IMR-90 (cell line): ENCODE measurements around the gene NUP98. TPM values are rescaled to one million over a fixed set of nuclear protein-coding genes. Genes with fewer than 3 reads are reported as not detected.

Source experiments
- ATAC-seq: fragments of 200-7000 bp; cut with Tn5 transposase; 2 replicates; pipeline ENCODE4 v1.9.1; 2020; ENCODE audit warnings: low read depth, mild to moderate bottlenecking, moderate library complexity
- BruUV-seq: library from RNA; stranded (reverse); fragments of 400-500 nt; replicated peaks from 2 replicates; lab custom pipeline; 2021; lab: Mats Ljungman, UMichigan
- CTCF ChIA-PET: fragments of 300-600 bp; formaldehyde crosslinking; extraction: SDS; loops from one replicate; lab custom pipeline; 2021; ENCODE audit warnings: antibody characterized with exemption; lab: Yijun Ruan, JAX
- POLR2A ChIA-PET: fragments of 300-600 bp; sonication (Branson Sonifier 250); formaldehyde crosslinking; loops from one replicate; lab custom pipeline; 2022; ENCODE audit warnings: antibody characterized with exemption; ENCODE audit not compliant: unreplicated experiment; lab: Charles Lee
- DNase-seq: peaks from one replicate; pipeline ENCODE4 v3.0.0; 2013
- H2AFZ ChIP-seq: replicated peaks from 2 replicates; pipeline ENCODE3; 2013; ENCODE audit warnings: low read length, mild to moderate bottlenecking; ENCODE audit not compliant: poor library complexity
- H2AK5ac ChIP-seq: 2 replicates; pipeline ENCODE4 v1.6.1; 2013; ENCODE audit warnings: low read depth, low read length, inconsistent platforms
- H2AK9ac ChIP-seq: replicated peaks from 2 replicates; pipeline ENCODE3; 2013; ENCODE audit warnings: mild to moderate bottlenecking, low read depth, low read length, moderate library complexity; ENCODE audit not compliant: poor library complexity
- H2BK120ac ChIP-seq: 2 replicates; pipeline ENCODE4 v1.6.1; 2013; ENCODE audit warnings: low read depth, low read length, inconsistent platforms
- H2BK15ac ChIP-seq: 3 replicates; pipeline ENCODE4 v1.6.1; 2013; ENCODE audit warnings: low read depth, low read length, inconsistent platforms
- H2BK20ac ChIP-seq: 2 replicates; pipeline ENCODE4 v1.6.1; 2013; ENCODE audit warnings: low read depth, mild to moderate bottlenecking, inconsistent platforms, low read length, moderate library complexity
- H2BK5ac ChIP-seq: 2 replicates; pipeline ENCODE4 v1.6.1; 2013; ENCODE audit warnings: mild to moderate bottlenecking, low read depth, low read length, inconsistent platforms; ENCODE audit not compliant: poor library complexity, severe bottlenecking
- H3K14ac ChIP-seq: replicated peaks from 2 replicates; pipeline ENCODE4 v1.6.1; 2013; ENCODE audit warnings: low read depth, low read length, inconsistent platforms
- H3K18ac ChIP-seq: 2 replicates; pipeline ENCODE4 v1.6.1; 2013; ENCODE audit warnings: low read depth, low read length, control low read depth
- H3K23ac ChIP-seq: 2 replicates; pipeline ENCODE4 v1.6.1; 2013; ENCODE audit warnings: low read depth, low read length, inconsistent platforms
- H3K27ac ChIP-seq: 2 replicates; pipeline ENCODE4 v1.5.1; 2013; ENCODE audit warnings: mild to moderate bottlenecking, control low read depth, low read length; ENCODE audit not compliant: insufficient read depth
- H3K27me3 ChIP-seq: 2 replicates; pipeline ENCODE4 v1.6.1; 2013; ENCODE audit warnings: low read length; ENCODE audit not compliant: control insufficient read depth, insufficient read depth
- H3K36me3 ChIP-seq: 2 replicates; pipeline ENCODE4 v1.6.1; 2013; ENCODE audit warnings: low read length, mixed read lengths; ENCODE audit not compliant: control insufficient read depth, insufficient read depth
- H3K4ac ChIP-seq: 2 replicates; pipeline ENCODE4 v1.6.1; 2013; ENCODE audit warnings: low read depth, low read length, inconsistent platforms
- H3K4me1 ChIP-seq: 2 replicates; pipeline ENCODE4 v1.6.1; 2013; ENCODE audit warnings: low read length, mixed read lengths; ENCODE audit not compliant: control insufficient read depth, insufficient read depth
- H3K4me2 ChIP-seq: 2 replicates; pipeline ENCODE4 v1.6.1; 2013; ENCODE audit warnings: low read depth, mild to moderate bottlenecking, control low read depth, low read length, moderate library complexity
- H3K4me3 ChIP-seq: 2 replicates; pipeline ENCODE4 v1.5.1; 2013; ENCODE audit warnings: low read depth, mild to moderate bottlenecking, control low read depth, low read length, moderate library complexity; ENCODE audit not compliant: insufficient read depth
- H3K56ac ChIP-seq: 2 replicates; pipeline ENCODE4 v1.6.1; 2013; ENCODE audit warnings: low read length, inconsistent platforms; ENCODE audit not compliant: insufficient read depth; ENCODE audit errors: extremely low read depth
- H3K79me1 ChIP-seq, 2 experiments: 2 replicates each; pipeline ENCODE4 v1.6.1; 2013; ENCODE audit warnings: low read length in 2 of 2, inconsistent platforms in 1 of 2, low read depth in 1 of 2
- H3K9ac ChIP-seq: 2 replicates; pipeline ENCODE4 v1.6.1; 2013; ENCODE audit warnings: low read depth, low read length, control low read depth
- H3K9me1 ChIP-seq: 2 replicates; pipeline ENCODE4 v1.6.1; 2013; ENCODE audit warnings: low read length, inconsistent platforms; ENCODE audit not compliant: insufficient read depth
- H3K9me3 ChIP-seq: 2 replicates; pipeline ENCODE4 v1.6.1; 2013; ENCODE audit warnings: low read length; ENCODE audit not compliant: control insufficient read depth, insufficient read depth
- H4K20me1 ChIP-seq: 2 replicates; pipeline ENCODE4 v1.6.1; 2013; ENCODE audit warnings: low read length, inconsistent platforms; ENCODE audit not compliant: insufficient read depth
- H4K5ac ChIP-seq: 2 replicates; pipeline ENCODE4 v1.6.1; 2013; ENCODE audit warnings: mild to moderate bottlenecking, low read depth, low read length, control low read depth
- H4K8ac ChIP-seq, 2 experiments: 2 replicates each; pipeline ENCODE4 v1.6.1; 2013; ENCODE audit warnings: low read depth in 2 of 2, low read length in 2 of 2, control low read depth in 1 of 2, inconsistent platforms in 1 of 2
- H4K91ac ChIP-seq: 2 replicates; pipeline ENCODE4 v1.6.1; 2013; ENCODE audit warnings: low read depth, low read length, inconsistent platforms; ENCODE audit not compliant: insufficient read depth
- BHLHE40 ChIP-seq: fragments of 150-350 bp; IDR thresholded peaks from 2 replicates; pipeline ENCODE4 v1.6.1; 2016; ENCODE audit warnings: mild to moderate bottlenecking, low read depth, low read length
- CEBPB ChIP-seq: IDR thresholded peaks from 2 replicates; pipeline ENCODE4 v1.6.1; 2012; ENCODE audit warnings: low read depth, low read length, improper control_type of control experiment
- MXI1 ChIP-seq: IDR thresholded peaks from 2 replicates; pipeline ENCODE4 v1.6.1; 2012; ENCODE audit warnings: low read depth, mild to moderate bottlenecking, low read length, moderate library complexity, borderline replicate concordance
- POLR2A ChIP-seq: IDR thresholded peaks from 2 replicates; pipeline ENCODE4 v1.6.1; 2012; ENCODE audit warnings: mild to moderate bottlenecking, low read depth, low read length
- WGBS, 2 experiments: methylation state at CpG; one replicate each; pipeline versions ENCODE4 v1.1.5 to v1.1.7; 2013; ENCODE audit warnings: missing lambda C conversion rate in 2 of 2; ENCODE audit not compliant: insufficient read length in 1 of 2; ENCODE audit errors: extremely low coverage in 2 of 2; 5-methylcytosine and 5-hydroxymethylcytosine counted together
- dilution Hi-C: fragments of 300-500 bp; cut with HindIII; formaldehyde crosslinking; loops from one replicate; pipeline ENCODE4 v1.14.3; 2018; ENCODE audit warnings: low sequenced_read_pairs; ENCODE audit not compliant: unreplicated experiment
- in situ Hi-C: fragments of 300-500 bp; cut with MboI; formaldehyde crosslinking; loops from 3 replicates; pipeline ENCODE4 v1.14.3; 2019; ENCODE audit warnings: low sequenced_read_pairs, inconsistent platforms, mixed read lengths
- intact Hi-C: fragments of 100-400 bp; cut with micrococcal nuclease; formaldehyde crosslinking; loops from 2 replicates; pipeline ENCODE4 v1.10.0; 2022
- polyA plus RNA-seq, 3 experiments: library from polyadenylated mRNA; depleted of rRNA; stranded (reverse); fragments of >200 nt; gene quantifications; 2 replicates each; pipeline ENCODE4 v1.2.3, GENCODE V29; 2012; ENCODE audit warnings: low replicate concordance in 1 of 3
- total RNA-seq: library from RNA; depleted of rRNA; stranded (reverse); fragments of >200 nt; gene quantifications from 2 replicates; pipeline ENCODE4 v1.2.3, GENCODE V29; 2012
- TF ChIP-seq, protein P1 (sequence below): fragments of 150-350 bp; IDR thresholded peaks from 2 replicates; pipeline ENCODE4 v1.6.1; 2017; ENCODE audit warnings: mild to moderate bottlenecking, antibody characterized with exemption, low read length, low read depth
- TF ChIP-seq, protein P2 (sequence below): conservative IDR thresholded peaks from 2 replicates; pipeline ENCODE4 v1.5.1; 2012; ENCODE audit warnings: mild to moderate bottlenecking, low read depth, low read length, improper control_type of control experiment

NUP98 gene
- total and polyA plus RNA-seq, 2 of the 4 experiments (the other 2 are of a cell fraction), result 103 to 138 TPM

DNA sequence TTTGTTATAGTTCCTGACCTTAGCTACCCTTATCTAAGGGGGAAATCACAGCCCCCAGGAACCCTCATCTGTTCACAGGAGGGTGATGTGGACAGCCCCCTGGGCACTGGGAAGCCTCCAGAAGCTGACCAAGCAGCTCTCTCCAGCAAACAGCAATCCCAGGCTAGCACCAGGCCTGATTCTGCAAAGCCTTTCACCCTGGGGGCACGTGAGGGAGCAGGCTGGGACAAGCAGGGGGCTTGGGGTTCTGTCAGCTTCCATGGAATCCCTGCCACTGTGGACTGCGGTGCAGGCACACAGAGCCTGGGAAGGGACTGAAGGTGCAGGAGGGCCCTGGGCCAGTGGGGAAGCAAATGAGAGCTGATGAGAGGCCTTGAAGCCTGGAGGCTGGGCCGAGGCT lies 13.1 kb upstream of the NUP98 start:
- H2AFZ ChIP-seq, result no peak overlapping the region
- dilution Hi-C loops (no loop called here), intact Hi-C loops (no loop called here), in situ Hi-C loops (no loop called here)
- H3K4me1 ChIP-seq, result no peaks in the 10 kb centered on the region
- H4K20me1 ChIP-seq, result no peaks in the 10 kb centered on the region
- no peak overlapping the region for H2BK5ac ChIP-seq
- no peaks in the 10 kb centered on the region for H3K36me3 ChIP-seq
- no TSS peak for BruUV-seq
- H3K79me1 ChIP-seq, result peaks cover 0 to 4% of the 10 kb centered on the region in 2 experiments; a peak in 1 of 4 replicates
- H3K4me2 ChIP-seq, result no peak overlapping the region
- no peak overlapping the region for H2AK9ac ChIP-seq
- H3K23ac ChIP-seq, result no peak overlapping the region
- no peak overlapping the region for H2AK5ac ChIP-seq
- no peak overlapping the region for H3K4me3 ChIP-seq
- H3K9me1 ChIP-seq, result peaks cover 6% of the 10 kb centered on the region; the same call in 1 of the 2 replicates
- POLR2A ChIA-PET, result no interaction called here
- no peak overlapping the region for H2BK120ac ChIP-seq
- DNase-seq (no peak), ATAC-seq (no peak)
- no peaks in the 10 kb centered on the region for H3K27me3 ChIP-seq
- no peak overlapping the region for H2BK15ac ChIP-seq
- no peaks in the 10 kb centered on the region for H3K9me3 ChIP-seq
- WGBS, 2 experiments, result no CpG with 5 or more reads among the region's 3 CpGs
- H4K8ac ChIP-seq, result no peak overlapping the region
- H4K91ac ChIP-seq, result no peak overlapping the region
- TF ChIP-seq POLR2A (no peak), BHLHE40 (no peak), CEBPB (no peak), MXI1 (no peak)
- TF ChIP-seq, protein P1, sequence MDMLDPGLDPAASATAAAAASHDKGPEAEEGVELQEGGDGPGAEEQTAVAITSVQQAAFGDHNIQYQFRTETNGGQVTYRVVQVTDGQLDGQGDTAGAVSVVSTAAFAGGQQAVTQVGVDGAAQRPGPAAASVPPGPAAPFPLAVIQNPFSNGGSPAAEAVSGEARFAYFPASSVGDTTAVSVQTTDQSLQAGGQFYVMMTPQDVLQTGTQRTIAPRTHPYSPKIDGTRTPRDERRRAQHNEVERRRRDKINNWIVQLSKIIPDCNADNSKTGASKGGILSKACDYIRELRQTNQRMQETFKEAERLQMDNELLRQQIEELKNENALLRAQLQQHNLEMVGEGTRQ, result no peak
- TF ChIP-seq, protein P2, sequence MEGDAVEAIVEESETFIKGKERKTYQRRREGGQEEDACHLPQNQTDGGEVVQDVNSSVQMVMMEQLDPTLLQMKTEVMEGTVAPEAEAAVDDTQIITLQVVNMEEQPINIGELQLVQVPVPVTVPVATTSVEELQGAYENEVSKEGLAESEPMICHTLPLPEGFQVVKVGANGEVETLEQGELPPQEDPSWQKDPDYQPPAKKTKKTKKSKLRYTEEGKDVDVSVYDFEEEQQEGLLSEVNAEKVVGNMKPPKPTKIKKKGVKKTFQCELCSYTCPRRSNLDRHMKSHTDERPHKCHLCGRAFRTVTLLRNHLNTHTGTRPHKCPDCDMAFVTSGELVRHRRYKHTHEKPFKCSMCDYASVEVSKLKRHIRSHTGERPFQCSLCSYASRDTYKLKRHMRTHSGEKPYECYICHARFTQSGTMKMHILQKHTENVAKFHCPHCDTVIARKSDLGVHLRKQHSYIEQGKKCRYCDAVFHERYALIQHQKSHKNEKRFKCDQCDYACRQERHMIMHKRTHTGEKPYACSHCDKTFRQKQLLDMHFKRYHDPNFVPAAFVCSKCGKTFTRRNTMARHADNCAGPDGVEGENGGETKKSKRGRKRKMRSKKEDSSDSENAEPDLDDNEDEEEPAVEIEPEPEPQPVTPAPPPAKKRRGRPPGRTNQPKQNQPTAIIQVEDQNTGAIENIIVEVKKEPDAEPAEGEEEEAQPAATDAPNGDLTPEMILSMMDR, result no peak
- H2BK20ac ChIP-seq, result no peak overlapping the region
- H3K56ac ChIP-seq, result no peak overlapping the region
- H4K5ac ChIP-seq, result no peak overlapping the region
- no peak overlapping the region for H3K27ac ChIP-seq
- H3K18ac ChIP-seq, result no peak overlapping the region
- CTCF ChIA-PET, result interaction anchor here (0.6 kb wide), 1 partner anchor 41 kb away, joined by 10 read pairs; no protein-coding TSS in a partner anchor
- H3K14ac ChIP-seq, result no peak overlapping the region
- H3K4ac ChIP-seq, result no peak overlapping the region
- H3K9ac ChIP-seq, result no peak overlapping the region
